Motor neuron (in vitro differentiated cells): Measurements from ENCODE around the gene GPR62. TPM values are rescaled to one million over a fixed set of nuclear protein-coding genes. Genes with fewer than 3 reads are reported as not detected.
A peak's percentile ranks its signal among the peaks of the same experiment; 100 is the strongest.

Experiments used
- ATAC-seq, 8 experiments: fragments of 200-7000 bp; cut with Tn5 transposase; replicated peaks in 6 of 8; 2 replicates each; pipeline ENCODE4 v1.8.0; 2021; ENCODE audit warnings: mild to moderate bottlenecking in 8 of 8, moderate library complexity in 8 of 8
- H3K27ac ChIP-seq, 2 donors: fragments of 250-450 bp; sonication (Bioruptor Pico); 2 replicates each; pipeline ENCODE4 v1.9.0; 2021; ENCODE audit warnings: antibody characterized with exemption in 2 of 2, mild to moderate bottlenecking in 2 of 2, moderate library complexity in 1 of 2
- H3K4me1 ChIP-seq, 2 donors: fragments of 250-450 bp; sonication (Bioruptor Pico); replicated peaks in 1 of 2; 2 replicates each; pipeline ENCODE4 v1.6.1; 2021; ENCODE audit warnings: antibody characterized with exemption in 2 of 2, mild to moderate bottlenecking in 2 of 2, moderate library complexity in 1 of 2
- H3K4me3 ChIP-seq, 5 donors: fragments of 250-450 bp; sonication (Bioruptor Pico); 2 replicates each; pipeline ENCODE4 v1.9.0; 2021; ENCODE audit warnings: antibody characterized with exemption in 5 of 5, mild to moderate bottlenecking in 5 of 5, moderate library complexity in 4 of 5
- WGBS, 10 experiments: fragments of 450-650 bp; shearing (Covaris generic); methylation state at CpG; one replicate each; pipeline ENCODE4 v1.0.0; 2022; 5-methylcytosine and 5-hydroxymethylcytosine counted together
- in situ Hi-C, 9 experiments: fragments of 400-800 bp; cut with MboI; loops; one replicate each; pipeline ENCODE4 v1.15.0; 2021; ENCODE audit warnings: low sequenced_read_pairs in 9 of 9, low pct_unique_long_range_greater_than_20kb in 2 of 9; ENCODE audit not compliant: unreplicated experiment in 9 of 9
- total RNA-seq, 8 experiments: library from RNA; unstranded; fragments of 300-600 nt; gene quantifications; 2 replicates each; pipeline versions ENCODE4 v1.2.3 to v1.2.4, GENCODE V29; 2022

GPR62 gene
- total RNA-seq, 8 experiments from 2014 or later: 0.25 to 2.3 (median 0.66) TPM; not detected in 1

GRCh38 chr3:51933471-51934138 is 21.6 kb upstream of the GPR62 start:
- Histone ChIP-seq H3K27ac (no peak overlapping the region), H3K4me3 (no peak overlapping the region), H3K4me1 (no peaks in the 10 kb centered on the region)
- WGBS, 10 experiments: 100% methylated on average over 1 to 2 of the region's 13 CpGs; no CpG with 5 or more reads in 8 of the 10 experiments
- in situ Hi-C loops: no loop called here
- peak in 1 of 8 experiments; percentile 2 for ATAC-seq

- in situ Hi-C loops: no loop called here
Measured at GRCh38 chr3:51934139-51934850, 20.9 kb upstream of the GPR62 start.

GRCh38 chr3:51934991-51935885 is 19.9 kb upstream of the GPR62 start:
- Histone ChIP-seq H3K4me3 (no peak overlapping the region), H3K27ac (no peak overlapping the region), H3K4me1 (peaks cover 0 to under 1% of the 10 kb centered on the region in 2 donors)
- 64 to 100% (median 98%) methylated on average over 2 to 5 of the region's 28 CpGs; no CpG with 5 or more reads in 6 of the 10 experiments for WGBS, 10 experiments
- in situ Hi-C loops: no loop called here
- peak in 2 of 8 experiments; percentile 7 to 22 for ATAC-seq

More at GRCh38 chr3:51934139-51934850, 20.9 kb upstream of the GPR62 start:
- Histone ChIP-seq H3K4me1 (no peaks in the 10 kb centered on the region), H3K27ac (no peak overlapping the region), H3K4me3 (no peak overlapping the region)
- 90 to 100% (median 96%) methylated on average over 1 to 5 of the region's 11 CpGs; no CpG with 5 or more reads in 6 of the 10 experiments for WGBS, 10 experiments
- ATAC-seq: peak in 2 of 8 experiments; percentile 8

DNA sequence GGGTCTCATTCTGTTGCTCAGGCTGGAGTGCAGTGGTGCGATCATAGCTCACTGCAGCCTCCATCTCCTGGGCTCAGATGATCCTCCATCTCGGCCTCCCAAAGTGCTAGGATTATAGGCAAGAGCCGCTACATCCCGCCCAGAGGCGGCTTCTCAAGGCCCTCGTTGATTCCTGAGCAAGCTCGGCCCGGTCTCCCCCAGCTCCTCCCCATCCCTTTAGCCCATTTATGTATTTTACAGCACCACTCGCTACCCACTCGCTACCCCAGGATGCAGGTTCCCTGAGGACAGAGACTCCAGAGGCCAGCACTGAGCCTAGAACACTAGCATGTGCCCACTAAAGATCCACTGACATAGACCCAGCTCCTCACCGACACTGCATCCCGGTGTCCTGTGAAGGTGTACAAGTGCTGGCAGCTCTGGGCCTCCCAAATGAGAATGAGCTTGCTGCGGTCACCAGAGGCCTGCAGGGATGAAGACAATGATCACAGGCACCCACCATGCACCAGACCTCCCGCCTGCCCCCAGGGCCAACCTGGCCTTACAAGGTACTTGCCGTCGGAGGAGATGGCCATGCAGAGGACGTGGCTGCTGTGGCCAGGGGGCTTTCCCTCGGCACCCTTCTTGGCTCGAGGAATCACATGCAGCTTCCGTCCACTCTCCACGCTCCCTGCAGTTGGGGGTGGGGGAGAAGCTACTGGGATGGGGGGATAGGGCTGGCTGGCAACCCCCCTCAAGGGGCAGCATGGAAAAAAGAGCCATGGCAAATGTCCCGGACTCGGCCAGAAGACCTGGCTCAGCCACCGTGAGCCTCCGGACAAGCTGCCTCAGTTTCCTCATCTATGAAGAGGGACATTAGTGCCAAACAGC is 19.1 kb upstream of the GPR62 start:
- ATAC-seq: no peak
- WGBS, 10 experiments: 79 to 100% (median 95%) methylated on average over 1 to 16 of the region's 25 CpGs; no CpG with 5 or more reads in 2 of the 10 experiments
- in situ Hi-C loops: no loop called here
- Histone ChIP-seq H3K27ac (no peak overlapping the region), H3K4me3 (no peak overlapping the region), H3K4me1 (peaks cover 7 to 8% of the 10 kb centered on the region in 2 donors)

GRCh38 chr3:51937014-51937413 is 18.2 kb upstream of the GPR62 start:
- H3K27ac ChIP-seq: no peak overlapping the region
- H3K4me1 ChIP-seq: peaks cover 7 to 8% of the 10 kb centered on the region in 2 donors
- no peak overlapping the region for H3K4me3 ChIP-seq
- 83 to 100% (median 97%) methylated on average over 1 to 6 of the region's 9 CpGs; no CpG with 5 or more reads in 7 of the 10 experiments for WGBS, 10 experiments
- in situ Hi-C loops: no loop called here
- no peak for ATAC-seq

- ATAC-seq: no peak
- Histone ChIP-seq H3K4me3 (no peak overlapping the region), H3K27ac (no peak overlapping the region), H3K4me1 (peaks cover 13 to 15% of the 10 kb centered on the region in 2 donors)
- 89 to 100% (median 100%) methylated on average over 1 to 3 of the region's 13 CpGs; no CpG with 5 or more reads in 4 of the 10 experiments for WGBS, 10 experiments
- in situ Hi-C loops: no loop called here
Measured at GRCh38 chr3:51937611-51938450, 17.4 kb upstream of the GPR62 start.

GRCh38 chr3:51938780-51939425 is 16.3 kb upstream of the GPR62 start:
- Histone ChIP-seq H3K4me3 (no peak overlapping the region), H3K27ac (no peak overlapping the region), H3K4me1 (peaks cover 16% of the 10 kb centered on the region in 2 donors)
- 50 to 100% (median 72%) methylated on average over 1 to 4 of the region's 9 CpGs; no CpG with 5 or more reads in 3 of the 10 experiments for WGBS, 10 experiments
- in situ Hi-C loops: no loop called here
- no peak for ATAC-seq

- ATAC-seq: no peak
- in situ Hi-C loops: no loop called here
- H3K27ac ChIP-seq: peak overlapping the region; percentile 3 to 78
Measured at GRCh38 chr3:51940648-51941462, 14.3 kb upstream of the GPR62 start.

DNA sequence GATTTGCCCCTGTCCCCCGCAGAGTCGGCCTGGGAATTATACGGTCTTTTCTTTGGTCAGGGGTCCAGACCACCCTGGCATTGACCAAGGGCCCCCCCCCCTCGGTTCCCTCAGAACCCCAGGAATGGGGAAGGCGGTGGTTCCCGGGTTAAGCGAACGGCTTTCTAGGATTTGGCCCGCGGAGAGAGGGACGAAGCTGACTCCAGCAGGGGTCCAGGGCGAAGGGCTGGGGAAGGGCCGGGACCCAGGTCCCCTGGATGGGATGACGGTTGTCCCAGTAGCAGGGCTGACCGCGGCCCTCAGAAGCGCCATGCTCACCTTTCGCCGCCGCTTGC is 13.8 kb upstream of the GPR62 start:
- no peak for ATAC-seq
- peaks cover 16% of the 10 kb centered on the region in 2 donors for H3K4me1 ChIP-seq
- WGBS, 10 experiments: 0 to 20% methylated on average over 1 to 8 of the region's 20 CpGs; no CpG with 5 or more reads in 8 of the 10 experiments
- in situ Hi-C loops: no loop called here
- H3K27ac ChIP-seq: peak overlapping the region; percentile 3 to 78
- H3K4me3 ChIP-seq: peak overlapping the region; percentile 51 to 79 (median 60)

More at GRCh38 chr3:51940648-51941462, 14.3 kb upstream of the GPR62 start:
- Histone ChIP-seq H3K4me3 (peak overlapping the region; percentile 51 to 79 (median 60)), H3K4me1 (peaks cover 16% of the 10 kb centered on the region in 2 donors)
- 0 to 100% (median 30%) methylated on average over 1 to 9 of the region's 13 CpGs; no CpG with 5 or more reads in 1 of the 10 experiments for WGBS, 10 experiments

DNA sequence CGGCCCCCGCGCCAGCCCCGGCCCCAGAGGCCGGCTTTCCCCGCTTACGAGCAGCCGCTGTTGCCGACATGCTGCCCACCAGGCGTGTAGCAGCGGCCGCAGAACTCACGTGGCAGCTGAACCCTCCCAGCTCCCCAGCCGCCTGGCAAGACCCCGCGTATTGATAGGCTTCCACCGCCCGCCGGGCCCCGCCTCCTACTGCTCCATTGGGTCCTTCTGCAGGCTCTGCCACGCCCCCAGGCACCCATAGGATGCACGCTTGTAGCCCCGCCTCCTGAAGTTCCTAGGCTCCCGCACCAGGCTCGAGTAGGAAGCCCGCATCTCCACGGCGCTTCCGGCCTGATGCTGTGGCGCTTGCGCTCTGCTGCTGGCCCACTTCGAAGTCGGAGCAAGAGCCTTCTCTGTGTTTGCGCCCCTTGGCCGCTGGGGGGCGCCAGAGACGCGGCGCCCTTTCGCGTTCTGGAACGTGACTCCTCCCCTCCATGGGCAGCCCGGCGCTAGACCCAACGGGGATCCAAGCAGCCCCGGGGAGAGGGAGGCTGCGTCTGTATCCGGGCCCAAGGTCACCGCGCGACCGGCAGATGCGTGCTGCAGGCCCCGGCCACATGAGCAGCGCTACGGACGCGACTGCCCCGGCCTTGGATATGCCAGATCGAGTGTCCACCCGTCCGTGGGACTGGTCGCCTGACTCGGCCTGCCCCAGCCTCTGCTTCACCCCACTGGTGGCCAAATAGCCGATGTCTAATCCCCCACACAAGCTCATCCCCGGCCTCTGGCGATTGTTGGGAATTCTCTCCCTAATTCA is 13.2 kb upstream of the GPR62 start, which contains the start of the genes PARP3 and RRP9:
Gene PARP3, plus strand, starts transcription at position 566 of the 805 bp plus-strand sequence. CDS start 993 bp downstream, outside the sequence.
Gene RRP9, minus strand, starts transcription at position 107 of the 805 bp plus-strand sequence. Its CDS starts 37 bp downstream, at position 70.
- H3K4me3 ChIP-seq: peak within 1 kb of the TSS; percentile 51 to 79 (median 60)
- H3K4me1 ChIP-seq: peaks cover 16% of the 10 kb centered on the region in 2 donors
- peak; percentile 75 to 96 (median 93) for ATAC-seq
- 0 to 16% (median 0%) methylated on average over 4 to 16 of the region's 67 CpGs; no CpG with 5 or more reads in 5 of the 10 experiments for WGBS, 10 experiments
- peak within 1 kb of the TSS; percentile 78 to 83 for H3K27ac ChIP-seq
- in situ Hi-C loops: no loop called here
